ENCODE data around the gene HSPA8. TPM values are rescaled to one million over a fixed set of nuclear protein-coding genes. Genes with fewer than 3 reads are reported as not detected.

HSPA8 gene
- total and polyA plus RNA-seq, 10 donors, result 110 to 1,026 (median 639) TPM

DNA sequence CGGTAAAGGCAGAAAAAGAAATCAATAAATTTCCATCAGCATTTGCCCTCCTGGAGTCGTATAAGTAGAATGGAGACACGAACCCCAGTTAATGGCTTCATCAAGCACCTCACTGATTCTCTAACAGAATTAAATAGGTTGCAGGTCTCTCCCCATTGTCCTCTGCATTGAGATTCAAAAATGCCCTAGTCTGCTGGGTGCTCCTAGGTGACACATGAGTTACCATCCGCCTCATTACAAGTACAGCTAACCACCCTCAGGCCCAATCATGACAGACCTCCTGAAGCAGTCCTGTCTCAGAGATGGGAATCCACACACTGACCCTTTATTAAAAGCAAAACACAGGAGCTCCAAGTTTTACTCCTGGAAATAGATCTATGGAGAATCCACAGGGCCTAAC is 31.4 kb downstream of the HSPA8 start:
- Histone ChIP-seq H3K27me3 (replicated peaks in 1 of 7) (no peaks in the 10 kb centered on the region), H3K4me1 (peaks cover 0 to 8% (median 0%) of the 10 kb centered on the region in 6 donors), H3K4me3 (no peak overlapping the region), H3K27ac (no peak overlapping the region), H3K36me3 (no peaks in the 10 kb centered on the region), H3K9me3 (no peaks in the 10 kb centered on the region)
- 74 to 93% (median 89%) methylated on average over 4 of the region's 4 CpGs for WGBS, 5 donors
- no peak for DNase-seq
- intact Hi-C loops (cut with DNase I; ENCODE audit: low total_unique reads), result no loop called here
- TF ChIP-seq, protein P1, sequence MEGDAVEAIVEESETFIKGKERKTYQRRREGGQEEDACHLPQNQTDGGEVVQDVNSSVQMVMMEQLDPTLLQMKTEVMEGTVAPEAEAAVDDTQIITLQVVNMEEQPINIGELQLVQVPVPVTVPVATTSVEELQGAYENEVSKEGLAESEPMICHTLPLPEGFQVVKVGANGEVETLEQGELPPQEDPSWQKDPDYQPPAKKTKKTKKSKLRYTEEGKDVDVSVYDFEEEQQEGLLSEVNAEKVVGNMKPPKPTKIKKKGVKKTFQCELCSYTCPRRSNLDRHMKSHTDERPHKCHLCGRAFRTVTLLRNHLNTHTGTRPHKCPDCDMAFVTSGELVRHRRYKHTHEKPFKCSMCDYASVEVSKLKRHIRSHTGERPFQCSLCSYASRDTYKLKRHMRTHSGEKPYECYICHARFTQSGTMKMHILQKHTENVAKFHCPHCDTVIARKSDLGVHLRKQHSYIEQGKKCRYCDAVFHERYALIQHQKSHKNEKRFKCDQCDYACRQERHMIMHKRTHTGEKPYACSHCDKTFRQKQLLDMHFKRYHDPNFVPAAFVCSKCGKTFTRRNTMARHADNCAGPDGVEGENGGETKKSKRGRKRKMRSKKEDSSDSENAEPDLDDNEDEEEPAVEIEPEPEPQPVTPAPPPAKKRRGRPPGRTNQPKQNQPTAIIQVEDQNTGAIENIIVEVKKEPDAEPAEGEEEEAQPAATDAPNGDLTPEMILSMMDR (IDR thresholded peaks at IDR 0.05 in 8 of 11, conservative IDR thresholded peaks at IDR 0.05 in 3 of 11), result no peak
- TF ChIP-seq POLR2AphosphoS5 (IDR thresholded peaks at IDR 0.05) (no peak), POLR2A (IDR thresholded peaks at IDR 0.05) (no peak)

DNA sequence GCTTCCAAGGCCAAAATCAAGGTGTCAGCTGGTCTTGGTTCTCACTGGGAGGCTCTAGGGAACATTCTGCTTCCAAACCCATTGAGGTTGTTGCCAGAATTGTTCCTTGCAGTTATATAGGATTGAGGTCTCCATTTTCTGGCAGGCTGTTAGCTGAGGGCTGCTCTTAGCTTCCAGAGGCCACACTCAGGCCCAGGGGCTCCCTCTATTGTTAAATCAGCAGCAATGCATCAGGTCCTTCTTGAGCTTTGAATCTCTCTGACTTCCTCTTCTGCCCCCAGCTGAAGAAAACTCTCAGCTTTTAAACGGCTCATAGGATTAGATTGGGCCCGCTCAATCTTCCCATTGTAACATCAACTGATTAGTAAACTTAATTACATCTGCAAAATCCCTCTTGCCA is 41.0 kb downstream of the HSPA8 start:
- H3K9me3 ChIP-seq, result no peaks in the 10 kb centered on the region
- no peak overlapping the region for H3K4me3 ChIP-seq
- no peak for DNase-seq
- 19 to 40% (median 27%) methylated on average over 2 of the region's 2 CpGs for WGBS, 5 donors
- no peak overlapping the region for H3K27ac ChIP-seq
- no peak for TF ChIP-seq POLR2AphosphoS5 (IDR thresholded peaks at IDR 0.05)
- TF ChIP-seq, protein P1 (IDR thresholded peaks at IDR 0.05 in 8 of 11, conservative IDR thresholded peaks at IDR 0.05 in 3 of 11), result peak in 9 of 11 experiments; percentile 14 to 67 (median 44)
- H3K36me3 ChIP-seq, result no peaks in the 10 kb centered on the region
- H3K27me3 ChIP-seq (replicated peaks in 1 of 7), result peaks cover 0 to 11% (median 0%) of the 10 kb centered on the region in 7 donors
- intact Hi-C loops (cut with DNase I; ENCODE audit: low total_unique reads), result loop anchor here (10.0 kb wide), 2 partner anchors 156 to 396 kb away; no protein-coding TSS in a partner anchor
- peaks cover 0 to 12% (median 8%) of the 10 kb centered on the region in 6 donors for H3K4me1 ChIP-seq

DNA sequence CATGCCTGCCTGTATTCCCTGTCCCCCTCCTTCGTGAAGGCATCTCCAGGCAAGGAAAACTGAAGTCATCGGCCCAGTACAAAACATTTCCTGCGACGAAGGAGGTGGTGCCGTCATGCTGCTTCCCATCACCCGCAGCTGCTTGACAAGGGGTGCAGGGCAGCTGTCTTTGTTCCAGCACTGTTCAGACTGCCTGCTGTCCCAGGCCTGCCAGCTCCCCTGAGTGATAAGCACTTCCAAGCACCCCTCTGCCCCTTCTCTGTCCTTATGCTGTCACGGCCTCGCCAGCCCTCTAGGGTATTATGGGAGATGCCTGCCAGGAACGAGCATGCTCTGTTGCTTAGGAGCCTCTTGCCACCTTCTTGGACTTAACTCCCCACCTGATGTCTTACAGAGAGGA is 43.2 kb downstream of the HSPA8 start:
- no peaks in the 10 kb centered on the region for H3K9me3 ChIP-seq
- H3K27ac ChIP-seq, result no peak overlapping the region
- H3K27me3 ChIP-seq (replicated peaks in 1 of 7), result peaks cover 0 to 6% (median 0%) of the 10 kb centered on the region in 7 donors
- DNase-seq, result no peak
- H3K36me3 ChIP-seq, result no peaks in the 10 kb centered on the region
- no peak for TF ChIP-seq POLR2A (IDR thresholded peaks at IDR 0.05)
- TF ChIP-seq, protein P1 (IDR thresholded peaks at IDR 0.05 in 8 of 11, conservative IDR thresholded peaks at IDR 0.05 in 3 of 11), result no peak
- TF ChIP-seq POLR2AphosphoS5 (IDR thresholded peaks at IDR 0.05), result no peak
- no peak overlapping the region for H3K4me3 ChIP-seq
- H3K4me1 ChIP-seq, result peaks cover 0 to 12% (median 8%) of the 10 kb centered on the region in 6 donors
- intact Hi-C loops (cut with DNase I; ENCODE audit: low total_unique reads), result no loop called here
- 78 to 87% (median 82%) methylated on average over 9 of the region's 9 CpGs for WGBS, 5 donors

DNA sequence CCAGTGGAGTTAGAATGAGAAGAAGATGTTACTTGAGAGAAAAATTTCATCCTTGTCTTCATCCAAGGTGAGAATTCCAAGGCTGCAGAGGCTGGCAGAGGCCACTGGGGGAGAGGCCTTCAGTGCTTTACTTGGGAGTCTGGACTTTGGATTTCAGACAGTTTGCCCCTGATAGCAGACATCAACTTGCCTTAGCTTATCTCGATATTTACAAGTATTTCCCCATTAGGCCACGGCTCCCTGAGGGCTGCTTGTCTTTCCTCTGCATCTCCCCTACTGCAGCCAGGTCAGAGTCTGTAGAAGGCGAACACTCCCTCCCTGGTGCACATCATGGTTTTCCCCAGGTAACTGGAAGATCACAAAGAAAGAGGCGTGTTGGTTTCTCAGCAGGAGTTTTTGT is 50.4 kb downstream of the HSPA8 start:
- no peak for DNase-seq
- Histone ChIP-seq H3K36me3 (no peaks in the 10 kb centered on the region), H3K4me1 (no peaks in the 10 kb centered on the region), H3K4me3 (no peak overlapping the region), H3K27ac (no peak overlapping the region), H3K9me3 (no peaks in the 10 kb centered on the region), H3K27me3 (replicated peaks in 1 of 7) (peaks cover 0 to 7% (median 0%) of the 10 kb centered on the region in 7 donors)
- no peak for TF ChIP-seq POLR2AphosphoS5 (IDR thresholded peaks at IDR 0.05)
- TF ChIP-seq, protein P1 (IDR thresholded peaks at IDR 0.05 in 8 of 11, conservative IDR thresholded peaks at IDR 0.05 in 3 of 11), result no peak
- no peak for TF ChIP-seq POLR2A (IDR thresholded peaks at IDR 0.05)
- 65 to 78% (median 74%) methylated on average over 4 of the region's 4 CpGs for WGBS, 5 donors
- intact Hi-C loops (cut with DNase I; ENCODE audit: low total_unique reads), result no loop called here

Small RNA genes within 50 kb of the gene (small RNA-seq; reads per million reads assigned to genes)
- gene RPL31P47, result 0 reads per million in 4 donors
- gene SNORD14C, result 0 reads per million in 4 donors
- 0 reads per million in 4 donors for gene SNORD14D
- gene SNORD14E, result 228 to 294 (median 261) reads per million in 4 donors

Other genes with a start within 250 kb of the HSPA8 start
- gene CRTAM, start 223.6 kb downstream of the HSPA8 start, total RNA-seq, result 1 to 10 TPM; 2.0 to 6.1 (median 4.4) TPM
- 1 to 10 TPM in 2 of 3 donors, under 1 TPM in 1; 0.93 to 1.8 (median 1.1) TPM for gene CRTAM, start 223.6 kb downstream of the HSPA8 start, polyA plus RNA-seq
- gene JHY, start 179.4 kb downstream of the HSPA8 start, total RNA-seq, result 1 to 10 TPM; 3.8 to 5.6 (median 5.4) TPM
- 1 to 10 TPM; 1.0 to 1.9 (median 1.7) TPM for gene JHY, start 179.4 kb downstream of the HSPA8 start, polyA plus RNA-seq
- gene BSX, start 80.3 kb downstream of the HSPA8 start, total RNA-seq, result not detected
- gene BSX, start 80.3 kb downstream of the HSPA8 start, polyA plus RNA-seq, result not detected
- 10 to 100 TPM in 6 of 7 donors, 1 to 10 TPM in 1; 8.5 to 36.5 (median 21.1) TPM for gene CLMP, start 133.1 kb upstream of the HSPA8 start, total RNA-seq
- gene CLMP, start 133.1 kb upstream of the HSPA8 start, polyA plus RNA-seq, result 1 to 10 TPM; 3.1 to 4.1 (median 3.6) TPM